ENCODE data around the gene KRTAP12-4.

- no peak for TF ChIP-seq POLR2AphosphoS5 (IDR thresholded peaks at IDR 0.05; ENCODE audit: low read depth, low read length)
- TF ChIP-seq POLR2A (IDR thresholded peaks at IDR 0.05; ENCODE audit: low read depth, low read length), result no peak
- no peak for TF ChIP-seq TAF1 (IDR thresholded peaks at IDR 0.05; ENCODE audit: low read depth, low read length)
- TF ChIP-seq POU2F2 (IDR thresholded peaks at IDR 0.05; ENCODE audit: low read depth, low read length), result no peak
- no peak for TF ChIP-seq SPI1 (IDR thresholded peaks at IDR 0.05; ENCODE audit: low read depth, low read length)
Measured at GRCh38 chr21:44618504-44618903, 36.0 kb downstream of the KRTAP12-4 start.

All from GM12891 (cell line).